ENCODE results near the gene ZNF302. TPM values are rescaled to one million over a fixed set of nuclear protein-coding genes. Genes with fewer than 3 reads are reported as not detected.

Gene ZNF302
- polyA plus RNA-seq, 1 of the 3 experiments (the other 2 are of a cell fraction), result 14.3 TPM

DNA sequence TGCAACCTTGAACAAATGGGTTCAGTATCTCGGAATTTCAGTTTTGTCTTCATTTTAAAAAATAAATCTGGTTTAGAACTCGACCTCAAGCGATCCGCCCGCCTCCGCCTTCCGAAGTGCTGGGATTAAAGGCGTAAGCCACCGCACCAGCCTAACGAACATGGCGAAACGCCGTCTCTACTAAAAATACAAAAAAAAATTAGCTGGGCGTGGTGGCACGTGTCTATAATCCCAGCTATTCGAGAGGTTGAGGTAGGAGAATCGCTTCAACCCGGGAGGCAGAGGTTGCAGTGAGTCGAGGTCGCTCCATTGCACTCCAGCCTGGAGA is 571 bp downstream of the ZNF302 start (continued):
- TF ChIP-seq MEF2A (IDR thresholded peaks at IDR 0.05; ENCODE audit: borderline replicate concordance, low read depth) (no peak), TCF12 (IDR thresholded peaks at IDR 0.05) (no peak), CHD2 (IDR thresholded peaks at IDR 0.05; ENCODE audit: low read length, partially characterized antibody) (no peak), FOXJ3 (CRISPR knock-in tag; IDR thresholded peaks at IDR 0.05) (no peak)

DNA sequence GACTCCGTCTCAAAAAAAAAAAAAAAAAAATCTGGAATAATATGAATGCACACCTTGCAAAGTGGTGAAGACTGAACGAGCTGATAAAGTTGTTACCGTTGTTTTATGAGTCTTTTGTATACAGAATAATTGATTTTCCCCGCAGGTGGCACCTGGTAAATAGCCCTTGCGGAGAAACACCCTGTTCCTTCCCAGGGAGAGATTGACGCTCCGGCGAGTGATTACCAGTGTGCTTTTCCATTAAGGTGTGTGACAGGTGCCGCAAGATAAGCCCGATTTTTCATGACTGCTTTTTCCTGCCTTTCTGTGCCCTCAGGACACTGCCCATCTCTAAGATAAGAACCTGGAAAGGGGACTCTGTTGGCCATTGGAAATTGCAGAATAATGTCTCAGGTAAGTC is 943 bp downstream of the ZNF302 start:
- no peak overlapping the region for H3K9ac ChIP-seq
- DNase-seq, result no peak
- no peaks in the 10 kb centered on the region for H3K27me3 ChIP-seq (ENCODE audit: insufficient read depth)
- peaks cover 6% of the 10 kb centered on the region; the same call in 1 of the 2 replicates for H3K79me2 ChIP-seq (ENCODE audit: insufficient read depth)
- H3K36me3 ChIP-seq (replicated peaks in 1 of 2; ENCODE audit: control insufficient read depth in 1 of 2, insufficient read depth in 2 of 2, low read length in 1 of 2), result peaks cover 40 to 48% of the 10 kb centered on the region in 2 experiments
- peaks cover 0 to 7% of the 10 kb centered on the region in 2 experiments; a peak in 2 of 4 replicates for H3K4me1 ChIP-seq (ENCODE audit: control insufficient read depth in 1 of 2, insufficient read depth in 2 of 2, low read depth in 1 of 2, low read length in 1 of 2)
- no peaks in the 10 kb centered on the region for H3K9me2 ChIP-seq
- H4K20me1 ChIP-seq (ENCODE audit: insufficient read depth), result no peaks in the 10 kb centered on the region
- H3K9me3 ChIP-seq, result peaks cover 6% of the 10 kb centered on the region; the same call in 1 of the 2 replicates
- H3K4me3 ChIP-seq (ENCODE audit: low read depth in 2 of 2, low read length in 1 of 2), result peak overlapping the region in 1 of 2 experiments; percentile 79; a peak in 2 of 4 replicates
- ChIA-PET CTCF (interaction anchor here (1.2 to 1.8 kb wide), 5 partner anchors 16 to 294 kb away, joined by 3 to 5 read pairs (median 5); no protein-coding TSS in a partner anchor), POLR2A (interaction anchor here (0.6 to 2.9 kb wide), 7 partner anchors 8 to 285 kb away, joined by 3 to 22 read pairs (median 5); partner anchors contain the start of gene ZNF181)
- H3F3A ChIP-seq (replicated peaks; ENCODE audit: insufficient read depth), result peaks cover under 1% of the 10 kb centered on the region
- H2AFZ ChIP-seq (ENCODE audit: low read depth), result no peak overlapping the region; the same call in 1 of the 2 replicates
- peak overlapping the region; percentile 87; the same call in 1 of the 2 replicates for H3K4me2 ChIP-seq
- H3K27ac ChIP-seq (ENCODE audit: low read depth in 2 of 2, low read length in 1 of 2), result no peak overlapping the region
- WGBS (ENCODE audit: low lambda C conversion rate), result 68% methylated on average over 10 of the region's 10 CpGs
- no peak for TF ChIP-seq NFIC (IDR thresholded peaks at IDR 0.05; ENCODE audit: borderline replicate concordance)
- TF ChIP-seq IRF3 (IDR thresholded peaks at IDR 0.05; ENCODE audit: low read depth, low read length), result no peak
- TF ChIP-seq CHD2 (IDR thresholded peaks at IDR 0.05; ENCODE audit: low read length, partially characterized antibody), result no peak
- no peak for TF ChIP-seq SMC3 (IDR thresholded peaks at IDR 0.05; ENCODE audit: low read depth, low read length)
- no peak for TF ChIP-seq JUND (IDR thresholded peaks at IDR 0.05)
- no peak for TF ChIP-seq FOXM1 (IDR thresholded peaks at IDR 0.05; ENCODE audit: low read depth)
- no peak for TF ChIP-seq MAX (IDR thresholded peaks at IDR 0.05; ENCODE audit: low read depth)
- no peak for TF ChIP-seq SIN3A (IDR thresholded peaks at IDR 0.05; ENCODE audit: borderline replicate concordance, low read depth, low read length)
- TF ChIP-seq EP300 (IDR thresholded peaks at IDR 0.05; ENCODE audit: borderline replicate concordance in 1 of 2, low read depth in 1 of 2, low read length in 1 of 2), result no peak
- no peak for TF ChIP-seq ELF1 (IDR thresholded peaks at IDR 0.05)
- no peak for TF ChIP-seq ZBTB33 (IDR thresholded peaks at IDR 0.05; ENCODE audit: borderline replicate concordance, low read depth)
